H1 (cell line): ENCODE measurements around the gene IFT74. TPM values are rescaled to one million over a fixed set of nuclear protein-coding genes. Genes with fewer than 3 reads are reported as not detected.

ENCODE experiments used
- CTCF ChIA-PET: fragments of 300-600 bp; sonication (Branson Sonifier 250); formaldehyde crosslinking; loops from one replicate; lab custom pipeline; 2021; ENCODE audit not compliant: partially characterized antibody; lab: Charles Lee
- POLR2A ChIA-PET: fragments of 300-600 bp; sonication (Branson Sonifier 250); formaldehyde crosslinking; loops from one replicate; lab custom pipeline; 2021; ENCODE audit warnings: inconsistent platforms; ENCODE audit not compliant: partially characterized antibody; lab: Charles Lee
- DNase-seq, 2 experiments: peaks; one replicate each; pipeline versions ENCODE4 v3.0.0 to v3.0.0-alpha.2; 2010 to 2022; ENCODE audit warnings: low spot score in 2 of 2, low read depth in 1 of 2, mixed read lengths in 1 of 2
- FAIRE-seq: peaks from 2 replicates; lab custom pipeline; 2011; peaks lifted over from hg19 to GRCh38; lab: Jason Lieb, UNC
- H2AFZ ChIP-seq: 2 replicates; pipeline ENCODE4 v1.8.1; 2012; ENCODE audit warnings: low read length, inconsistent platforms
- H2AK5ac ChIP-seq: 2 replicates; pipeline ENCODE4 v1.6.1; 2013; ENCODE audit warnings: low read depth, low read length
- H2BK120ac ChIP-seq: replicated peaks from 2 replicates; pipeline ENCODE3; 2013; ENCODE audit warnings: low read depth, low read length, inconsistent platforms
- H2BK12ac ChIP-seq: 2 replicates; pipeline ENCODE4 v1.6.1; 2013; ENCODE audit warnings: low read depth, low read length
- H2BK15ac ChIP-seq: 2 replicates; pipeline ENCODE4 v1.6.1; 2013; ENCODE audit warnings: low read length
- H2BK20ac ChIP-seq: 2 replicates; pipeline ENCODE4 v1.6.1; 2013; ENCODE audit warnings: low read length
- H2BK5ac ChIP-seq: 2 replicates; pipeline ENCODE4 v1.6.1; 2013; ENCODE audit warnings: low read depth, low read length
- H3K14ac ChIP-seq: 2 replicates; pipeline ENCODE4 v1.6.1; 2013; ENCODE audit warnings: inconsistent platforms; ENCODE audit not compliant: insufficient read length
- H3K18ac ChIP-seq: 2 replicates; pipeline ENCODE4 v1.6.1; 2013; ENCODE audit warnings: low read length; ENCODE audit errors: extremely low read depth
- H3K23ac ChIP-seq: 2 replicates; pipeline ENCODE4 v1.6.1; 2013; ENCODE audit warnings: inconsistent platforms; ENCODE audit not compliant: insufficient read length
- H3K23me2 ChIP-seq: 2 replicates; pipeline ENCODE4 v1.6.1; 2013; ENCODE audit warnings: low read depth, low read length
- H3K27ac ChIP-seq: 2 replicates; pipeline ENCODE4 v1.6.1; 2011; ENCODE audit warnings: low read depth, low read length, inconsistent platforms
- H3K27me3 ChIP-seq, 4 experiments: replicated peaks in 1 of 4; 1 replicate in 1 of 4; 2 replicates in 3 of 4; pipeline versions ENCODE4 v1.6.1 to v1.8.1; 2011 to 2013; ENCODE audit warnings: low read length in 3 of 4, mild to moderate bottlenecking in 3 of 4, inconsistent platforms in 2 of 4, mixed read lengths in 2 of 4, moderate library complexity in 1 of 4; ENCODE audit not compliant: control insufficient read depth in 3 of 4, insufficient read depth in 3 of 4; ENCODE audit errors: extremely low read depth in 1 of 4
- H3K36me3 ChIP-seq, 4 experiments: 2 replicates each; pipeline versions ENCODE4 v1.6.1 to v1.8.1; 2011 to 2013; ENCODE audit warnings: mild to moderate bottlenecking in 4 of 4, low read length in 3 of 4, moderate library complexity in 2 of 4, control low read depth in 1 of 4, inconsistent platforms in 1 of 4; ENCODE audit not compliant: insufficient read depth in 4 of 4, control insufficient read depth in 2 of 4
- H3K4ac ChIP-seq: replicated peaks from 2 replicates; pipeline ENCODE3; 2013; ENCODE audit warnings: low read length, low read depth, mixed read lengths, inconsistent platforms; ENCODE audit not compliant: insufficient read length
- H3K4me1 ChIP-seq, 4 experiments: replicated peaks in 1 of 4; 1 replicate in 1 of 4; 2 replicates in 3 of 4; pipeline versions ENCODE4 v1.6.1 to v1.8.1; 2011 to 2013; ENCODE audit warnings: low read length in 3 of 4, inconsistent platforms in 2 of 4, mixed read lengths in 1 of 4; ENCODE audit not compliant: insufficient read depth in 4 of 4, control insufficient read depth in 3 of 4
- H3K4me2 ChIP-seq, 2 experiments: 2 replicates each; pipeline versions ENCODE4 v1.6.1 to v1.8.1; 2011 to 2013; ENCODE audit warnings: low read depth in 2 of 2, low read length in 2 of 2, control low read depth in 1 of 2, inconsistent platforms in 1 of 2, mild to moderate bottlenecking in 1 of 2; ENCODE audit not compliant: insufficient read depth in 1 of 2
- H3K4me3 ChIP-seq, 4 experiments: fragments of 200-600, 300-600 bp in 1 of 4; sonication (generic), shearing (Covaris generic), sonication (Bioruptor Twin) in 1 of 4; 2 replicates each; pipeline versions ENCODE4 v1.5.1 to v1.8.1; 2011 to 2016; ENCODE audit warnings: low read length in 4 of 4, low read depth in 3 of 4, control low read depth in 2 of 4, inconsistent platforms in 2 of 4, mild to moderate bottlenecking in 2 of 4, mixed read lengths in 1 of 4, moderate library complexity in 1 of 4; ENCODE audit not compliant: insufficient read depth in 2 of 4; ENCODE audit errors: extremely low read depth in 1 of 4
- H3K56ac ChIP-seq: replicated peaks from 2 replicates; pipeline ENCODE3; 2013; ENCODE audit warnings: low read depth, mild to moderate bottlenecking, mixed read lengths, low read length, inconsistent platforms; ENCODE audit not compliant: insufficient read length
- H3K79me1 ChIP-seq: 2 replicates; pipeline ENCODE4 v1.6.1; 2013; ENCODE audit warnings: low read depth, low read length, control low read depth
- H3K79me2 ChIP-seq, 2 experiments: 2 replicates each; pipeline versions ENCODE4 v1.6.1 to v1.8.1; 2012 to 2013; ENCODE audit warnings: low read length in 2 of 2, mild to moderate bottlenecking in 2 of 2, inconsistent platforms in 1 of 2; ENCODE audit not compliant: insufficient read depth in 2 of 2, control insufficient read depth in 1 of 2
- H3K9ac ChIP-seq, 4 experiments: replicated peaks in 1 of 4; 1 replicate in 1 of 4; 2 replicates in 3 of 4; pipeline versions ENCODE4 v1.6.1 to v1.8.1; 2011 to 2013; ENCODE audit warnings: low read depth in 3 of 4, low read length in 3 of 4, control low read depth in 2 of 4, mild to moderate bottlenecking in 2 of 4, moderate library complexity in 2 of 4, inconsistent platforms in 1 of 4; ENCODE audit errors: extremely low read depth in 1 of 4
- H3K9me3 ChIP-seq, 2 experiments: 2 replicates each; pipeline versions ENCODE4 v1.6.1 to v1.8.1; 2012 to 2013; ENCODE audit warnings: mild to moderate bottlenecking in 2 of 2, moderate library complexity in 2 of 2, control low read depth in 1 of 2, inconsistent platforms in 1 of 2, low read depth in 1 of 2, low read length in 1 of 2, mixed read lengths in 1 of 2; ENCODE audit not compliant: insufficient read depth in 2 of 2
- H4K20me1 ChIP-seq, 2 experiments: replicated peaks in 1 of 2; 2 replicates each; pipeline versions ENCODE3 to v1.8.1; 2011 to 2013; ENCODE audit warnings: inconsistent platforms in 2 of 2, low read length in 2 of 2, mild to moderate bottlenecking in 1 of 2; ENCODE audit not compliant: insufficient read depth in 2 of 2, control insufficient read depth in 1 of 2
- H4K5ac ChIP-seq: 2 replicates; pipeline ENCODE4 v1.6.1; 2013; ENCODE audit warnings: low read length, low read depth, mixed read lengths, inconsistent platforms; ENCODE audit not compliant: insufficient read length
- H4K8ac ChIP-seq: 2 replicates; pipeline ENCODE4 v1.8.0; 2013; ENCODE audit warnings: mild to moderate bottlenecking, moderate library complexity, low read length, inconsistent platforms; ENCODE audit not compliant: insufficient read depth; ENCODE audit errors: extremely low read depth
- H4K91ac ChIP-seq: replicated peaks from 2 replicates; pipeline ENCODE3; 2013; ENCODE audit warnings: low read length, mixed read lengths, inconsistent platforms; ENCODE audit not compliant: insufficient read length
- ATF3 ChIP-seq: IDR thresholded peaks from 2 replicates; pipeline ENCODE4 v1.6.1; 2011; ENCODE audit warnings: low read depth, mild to moderate bottlenecking, low read length; ENCODE audit not compliant: insufficient read depth
- CBX5 ChIP-seq: fragments of 300-800, 300-1000 bp; sonication (generic); IDR thresholded peaks from 2 replicates; pipeline ENCODE4 v1.7.1; 2016; ENCODE audit warnings: antibody characterized with exemption, low read length, low read depth
- CREB1 ChIP-seq: IDR thresholded peaks from 2 replicates; pipeline ENCODE4 v1.6.1; 2012; ENCODE audit warnings: inconsistent platforms
- EZH2 ChIP-seq: fragments of 200-600 bp; sonication (generic); IDR thresholded peaks from 2 replicates; pipeline ENCODE4 v1.7.1; 2012; ENCODE audit warnings: low read depth, mild to moderate bottlenecking, moderate library complexity, low read length, inconsistent platforms; ENCODE audit not compliant: severe bottlenecking
- GABPA ChIP-seq: IDR thresholded peaks from 2 replicates; pipeline ENCODE4 v1.6.1; 2011; ENCODE audit warnings: mild to moderate bottlenecking, low read length, moderate library complexity, borderline replicate concordance; ENCODE audit not compliant: insufficient read depth
- MAFK ChIP-seq: IDR thresholded peaks from 2 replicates; pipeline ENCODE4 v1.6.1; 2012; ENCODE audit warnings: low read depth, mild to moderate bottlenecking, improper control_type of control experiment, low read length
- WGBS, 2 experiments: shearing (Covaris generic) in 1 of 2; methylation state at CpG; one replicate each; pipeline versions ENCODE4 v1.1.6 to v1.1.7; 2013 to 2015; ENCODE audit warnings: low lambda C conversion rate in 2 of 2, mixed read lengths in 2 of 2, inconsistent platforms in 1 of 2, low coverage in 1 of 2, missing lambda C conversion rate in 1 of 2; ENCODE audit not compliant: insufficient replicate concordance in 2 of 2, insufficient coverage in 1 of 2, insufficient read length in 1 of 2; ENCODE audit errors: extremely low coverage in 1 of 2, missing lambda C conversion rate in 1 of 2; 5-methylcytosine and 5-hydroxymethylcytosine counted together
- polyA plus RNA-seq, 7 experiments: library from polyadenylated mRNA; depleted of rRNA in 3 of 7; stranded (reverse) in 5 of 7; unstranded in 2 of 7; fragments of >200 nt in 5 of 7; fragments of 200-250 nt in 2 of 7; gene quantifications; 1 replicate in 5 of 7; 2 replicates in 1 of 7; 4 replicates in 1 of 7; pipeline versions ENCODE4 v1.2.1 to v1.2.3, GENCODE V29; 2011 to 2013; ENCODE audit warnings: missing spikeins in 2 of 7, mixed read lengths in 2 of 7
- total RNA-seq: library from RNA; stranded (reverse); fragmentation: NEBNext Ultra II Directional; extraction: Animal tissue kit (Norgen Biotek cat#: 25700); gene quantifications from 2 replicates; pipeline ENCODE4 v1.2.1, GENCODE V29; 2021

The IFT74 gene
- total and polyA plus RNA-seq, 2 of the 8 experiments (the other 6 are each of a cell fraction or from before 2014, with no cell fraction given): 4.4 to 17.8 TPM

GRCh38 chr9:27085456-27085855 lies 129.2 kb downstream of the IFT74 start:
- no peak overlapping the region for H3K18ac ChIP-seq
- H2BK15ac ChIP-seq: no peak overlapping the region
- H3K27me3 ChIP-seq: no peaks in the 10 kb centered on the region
- no peaks in the 10 kb centered on the region for H4K20me1 ChIP-seq
- no peak overlapping the region for H3K23ac ChIP-seq
- ChIA-PET CTCF (no interaction called here), POLR2A (no interaction called here)
- H2BK5ac ChIP-seq: no peak overlapping the region
- FAIRE-seq (no peak), DNase-seq (no peak)
- no peak overlapping the region for H3K4me3 ChIP-seq
- no peaks in the 10 kb centered on the region for H3K23me2 ChIP-seq
- H3K4me1 ChIP-seq: no peaks in the 10 kb centered on the region
- no peaks in the 10 kb centered on the region for H3K79me2 ChIP-seq
- H3K9me3 ChIP-seq: no peaks in the 10 kb centered on the region
- no peak overlapping the region for H2BK12ac ChIP-seq
- no peak overlapping the region for H3K9ac ChIP-seq
- H3K79me1 ChIP-seq: no peaks in the 10 kb centered on the region
- no peak overlapping the region for H3K4me2 ChIP-seq
- 91% methylated on average over 5 of the region's 5 CpGs; no CpG with 5 or more reads in 1 of the 2 experiments for WGBS, 2 experiments
- no peak overlapping the region for H4K5ac ChIP-seq
- no peak overlapping the region for H3K4ac ChIP-seq
- H2BK120ac ChIP-seq: no peak overlapping the region
- no peak overlapping the region for H4K8ac ChIP-seq
- H2BK20ac ChIP-seq: no peak overlapping the region
- H3K14ac ChIP-seq: no peak overlapping the region
- no peak overlapping the region for H2AFZ ChIP-seq
- H4K91ac ChIP-seq: no peak overlapping the region
- H2AK5ac ChIP-seq: no peak overlapping the region
- H3K56ac ChIP-seq: no peak overlapping the region
- H3K27ac ChIP-seq: no peak overlapping the region
- no peaks in the 10 kb centered on the region for H3K36me3 ChIP-seq
- TF ChIP-seq CBX5: no peak
- no peak for TF ChIP-seq MAFK
- TF ChIP-seq GABPA: no peak
- TF ChIP-seq CREB1: no peak
- no peak for TF ChIP-seq EZH2
- TF ChIP-seq ATF3: no peak
